Cerebellar nuclear complex (tissue), 1 donor: ENCODE data around the gene DNAJB13.
"Not testable (repeated sequence)": the region's sequence is repeated elsewhere in the genome, so short reads cannot be mapped to it uniquely, and the experiment has no call there.

Experiments
- DNase-seq, 2 experiments: peaks; one replicate each; lab custom pipeline; 2025; lab: John Stamatoyannopoulos, UW

The DNAJB13 gene

DNA sequence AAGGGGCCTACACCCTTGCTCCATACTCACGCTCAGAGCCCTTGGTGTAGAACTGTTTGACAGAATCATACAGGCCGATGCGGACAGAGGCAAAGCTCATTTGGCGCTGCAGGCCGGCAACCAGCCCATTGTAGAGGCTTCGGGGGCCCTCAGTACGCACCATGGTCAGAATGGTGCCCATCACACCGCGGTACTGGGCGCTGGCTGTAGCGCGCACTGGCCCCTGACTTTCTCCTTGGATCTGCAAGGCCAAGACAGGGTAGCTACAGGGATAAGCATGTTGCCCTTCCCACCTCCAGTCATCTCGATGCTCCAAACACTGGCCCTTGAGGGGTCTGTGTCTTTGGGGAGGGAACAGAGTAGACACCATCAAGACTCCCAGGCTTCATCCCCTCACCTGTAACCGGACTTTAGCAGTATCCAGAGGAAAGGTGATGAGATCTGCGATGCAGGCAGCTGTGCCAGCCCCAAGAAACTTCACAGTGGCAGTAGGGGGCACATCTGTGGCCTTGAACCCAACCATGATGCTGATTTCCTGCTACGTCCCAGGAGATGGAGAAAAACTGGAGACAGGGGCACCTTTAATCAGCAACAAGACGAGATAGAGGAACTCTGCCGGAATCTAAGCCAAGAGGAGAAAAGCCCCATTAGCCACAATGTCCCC lies 27.2 kb downstream of the DNAJB13 start:
- DNase-seq = no peak

DNA sequence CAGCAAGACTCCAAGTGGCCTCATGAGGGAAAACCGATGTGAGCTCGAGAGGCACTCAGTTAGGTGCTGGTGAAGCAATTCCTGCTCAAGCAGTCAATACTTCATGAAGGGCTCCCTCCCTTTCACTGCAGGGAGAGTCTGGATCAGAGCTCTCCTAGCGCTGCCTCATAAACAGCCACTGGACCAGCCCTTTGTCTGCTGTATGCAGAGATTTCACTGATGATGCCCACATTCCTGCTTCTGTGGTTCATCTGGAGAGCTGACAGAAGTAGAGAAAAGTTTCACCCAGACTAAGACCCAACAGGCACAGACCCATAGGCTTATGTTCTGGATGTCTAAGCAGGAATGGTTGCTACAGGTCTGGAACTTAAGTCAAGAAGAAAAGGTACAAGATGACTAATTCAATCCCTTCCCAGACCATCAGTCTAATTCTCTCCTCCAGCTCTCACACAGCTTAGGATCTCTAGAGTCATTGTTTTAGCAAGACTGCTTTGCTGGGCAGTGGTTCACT lies 27.8 kb downstream of the DNAJB13 start:
- no peak for DNase-seq

DNA sequence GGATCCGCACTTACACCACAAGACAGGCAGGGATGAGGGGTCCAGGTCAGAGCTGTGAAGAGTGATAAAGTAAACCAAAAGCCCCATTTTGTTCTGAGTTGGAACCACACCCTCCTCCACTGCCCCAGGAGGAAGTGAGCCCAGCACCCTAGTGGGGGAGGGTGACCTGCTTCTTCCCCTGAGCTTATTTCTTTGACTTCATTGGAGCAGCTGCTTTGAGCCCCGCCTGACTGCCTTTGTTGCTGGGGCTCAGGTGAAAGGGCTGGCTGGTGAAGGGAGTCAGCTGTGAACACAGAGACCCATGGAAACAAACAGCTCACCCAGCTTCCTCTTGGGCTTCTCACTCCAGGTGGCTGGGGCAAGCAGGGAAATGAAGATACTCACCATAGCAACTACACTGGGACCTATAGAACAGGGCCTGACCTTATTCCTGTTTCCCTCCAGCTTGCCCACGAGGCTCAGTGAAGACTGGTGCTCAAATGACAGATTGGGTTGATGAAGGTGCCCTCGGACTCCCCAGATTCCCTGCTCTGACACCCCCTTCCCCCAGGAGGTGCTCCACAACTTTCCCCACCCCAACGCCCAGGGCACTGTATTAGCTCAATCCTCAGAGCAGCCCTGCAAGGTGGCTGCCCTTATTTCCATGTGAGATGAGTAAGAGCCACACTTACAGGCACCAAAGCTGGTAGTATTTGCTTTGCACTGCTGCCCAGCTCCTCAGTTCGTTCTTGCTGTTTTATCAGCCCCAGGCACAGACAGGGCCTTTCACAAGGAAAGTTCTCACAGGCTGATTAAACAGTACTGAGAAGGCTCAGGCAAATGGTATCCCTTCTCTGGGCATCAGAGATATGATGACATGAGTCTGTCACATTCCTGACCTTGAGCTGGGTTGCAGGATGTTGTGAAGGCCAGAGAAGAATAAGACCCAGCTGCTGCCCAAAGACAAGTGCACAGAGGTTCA lies 29.5 kb downstream of the DNAJB13 start:
- no peak for DNase-seq

GRCh38 chr11:73981051-73981805 lies 30.4 kb downstream of the DNAJB13 start:
- no peak for DNase-seq

- DNase-seq = no peak
These were observed 31.8 kb downstream of the DNAJB13 start, which contains the start of gene UCP2 for GRCh38 chr11:73982595-73982989. UCP2 (minus strand) TSS chr11:73982843; CDS start chr11:73978378, 4,465 bp downstream.

DNA sequence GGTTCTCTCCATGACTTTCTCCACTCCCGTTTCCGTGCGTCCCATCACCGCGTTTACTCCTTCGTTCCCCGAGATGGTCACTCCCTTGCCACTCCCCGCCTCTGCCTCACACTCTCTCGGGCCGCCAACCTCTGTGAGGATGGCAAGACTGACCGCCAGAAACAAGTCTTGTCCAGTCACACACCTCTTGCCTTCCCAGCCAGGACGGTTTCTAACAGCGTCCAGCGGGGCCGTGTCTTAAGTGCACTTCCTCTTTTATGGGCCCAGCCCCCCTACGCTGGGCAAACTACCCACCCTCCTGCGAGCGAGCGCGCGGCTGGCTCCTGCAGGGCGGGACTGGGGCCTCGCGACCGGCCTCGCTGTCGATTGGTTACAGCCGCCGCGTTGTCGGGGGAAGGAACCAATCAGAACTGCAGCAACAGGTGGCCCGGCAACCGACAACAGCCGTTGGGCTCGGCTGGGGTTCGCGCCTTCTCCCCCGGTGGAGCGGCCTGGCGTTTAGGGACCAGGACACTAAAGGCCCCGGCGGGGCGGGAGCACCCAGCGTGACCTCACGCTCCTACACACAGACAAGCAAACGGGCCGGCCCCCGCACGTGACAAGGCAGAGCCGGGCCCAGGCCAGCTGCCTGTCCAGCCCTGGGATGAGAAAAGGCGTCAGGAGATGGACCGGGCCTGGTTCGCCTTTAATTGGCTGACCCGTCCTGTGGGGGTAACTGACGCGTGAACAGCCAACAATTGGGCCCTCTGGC lies 32.3 kb downstream of the DNAJB13 start:
- peak; percentile 8 to 26 for DNase-seq

GRCh38 chr11:73983741-73984538 lies 33.1 kb downstream of the DNAJB13 start:
- no peak for DNase-seq

DNA sequence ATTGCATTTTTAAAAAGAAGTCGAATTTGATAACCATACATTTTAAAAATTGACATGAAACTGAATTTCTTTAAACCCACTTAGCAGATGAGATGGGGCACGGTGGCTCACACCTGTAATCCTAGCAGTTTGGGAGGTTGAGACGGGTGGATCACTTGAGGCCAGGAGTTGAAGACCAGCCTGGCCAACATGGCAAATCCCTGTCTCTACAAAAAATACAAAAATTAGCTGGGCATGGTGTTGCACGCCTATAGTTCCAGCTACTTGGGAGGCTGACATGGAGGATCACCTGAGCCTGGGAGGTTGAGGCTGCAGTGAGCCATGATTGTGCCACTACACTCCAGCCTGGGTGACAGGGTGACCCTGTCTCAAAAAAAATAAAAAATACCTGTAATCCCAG lies 34.8 kb downstream of the DNAJB13 start:
- not testable (repeated sequence) for DNase-seq

DNA sequence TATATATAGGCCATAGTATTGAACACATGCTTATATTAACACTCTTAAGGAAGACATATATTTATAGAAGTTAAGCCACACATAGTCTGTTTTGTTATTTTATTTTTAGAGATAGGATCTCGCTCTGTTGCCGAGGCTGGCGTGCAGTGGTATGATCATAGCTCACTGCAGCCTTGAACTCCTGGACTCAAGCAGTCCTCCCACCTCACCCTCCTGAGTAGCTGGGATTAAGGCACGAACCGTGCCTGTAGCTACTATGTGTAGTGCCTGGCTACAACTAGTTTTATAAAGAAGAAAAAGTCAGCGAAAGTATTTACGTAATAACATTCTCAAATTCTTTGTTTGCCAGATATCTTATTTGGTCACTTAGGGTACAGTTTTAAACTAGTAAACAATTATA lies 37.4 kb downstream of the DNAJB13 start:
- DNase-seq = no peak

DNA sequence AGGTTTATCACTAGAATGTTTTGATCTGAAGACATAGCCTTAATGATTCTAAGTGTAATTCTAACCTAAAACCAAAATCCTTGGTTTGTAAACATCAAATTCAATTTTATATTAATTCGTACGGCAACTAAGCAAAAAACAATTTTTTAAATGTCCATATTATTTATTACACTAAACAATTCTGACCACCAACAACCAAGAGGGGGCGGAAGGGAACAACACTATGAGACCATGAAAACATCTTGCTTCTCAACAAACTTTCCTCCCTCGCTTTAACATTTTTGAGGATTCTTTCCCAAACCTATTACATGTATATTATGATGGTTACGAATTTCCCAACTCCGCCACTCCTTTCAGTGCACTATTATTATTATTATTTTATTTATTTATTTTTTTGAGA lies 38.3 kb downstream of the DNAJB13 start:
- no peak for DNase-seq

- DNase-seq = no peak
These were observed 39.9 kb downstream of the DNAJB13 start for GRCh38 chr11:73990730-73991129.

GRCh38 chr11:73991471-73992006 lies 40.7 kb downstream of the DNAJB13 start:
- no peak for DNase-seq

GRCh38 chr11:73995247-73995646 lies 44.4 kb downstream of the DNAJB13 start:
- DNase-seq = no peak

- DNase-seq = no peak
These were observed 44.9 kb downstream of the DNAJB13 start for GRCh38 chr11:73995731-73996130.

DNA sequence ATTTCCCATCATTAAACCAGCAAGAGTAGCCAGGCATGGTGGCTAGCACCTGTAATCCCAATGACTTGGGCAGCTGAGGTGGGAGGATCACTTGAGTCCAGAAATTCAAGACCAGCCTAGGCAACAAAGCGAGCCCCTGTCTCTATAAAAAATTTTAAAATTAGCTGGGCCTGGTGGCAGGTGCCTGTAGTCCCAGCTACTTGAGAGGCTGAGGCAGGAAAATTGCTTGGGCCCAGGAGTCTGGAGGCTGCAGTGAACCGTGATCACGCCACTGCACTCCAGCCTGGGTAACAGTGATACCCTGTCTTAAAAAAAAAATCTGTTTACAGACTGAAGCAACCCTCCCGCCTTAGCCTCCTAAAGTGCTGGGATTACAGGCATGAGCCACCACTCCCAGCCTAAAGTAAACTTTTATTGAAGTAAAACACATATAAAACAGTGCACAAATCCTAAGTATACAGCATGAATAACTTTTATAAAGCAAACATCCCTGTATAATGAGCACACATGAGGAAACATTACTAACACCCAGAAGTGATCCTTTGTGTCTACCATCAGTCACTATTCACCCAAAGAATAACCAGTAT lies 45.4 kb downstream of the DNAJB13 start:
- no peak for DNase-seq

DNA sequence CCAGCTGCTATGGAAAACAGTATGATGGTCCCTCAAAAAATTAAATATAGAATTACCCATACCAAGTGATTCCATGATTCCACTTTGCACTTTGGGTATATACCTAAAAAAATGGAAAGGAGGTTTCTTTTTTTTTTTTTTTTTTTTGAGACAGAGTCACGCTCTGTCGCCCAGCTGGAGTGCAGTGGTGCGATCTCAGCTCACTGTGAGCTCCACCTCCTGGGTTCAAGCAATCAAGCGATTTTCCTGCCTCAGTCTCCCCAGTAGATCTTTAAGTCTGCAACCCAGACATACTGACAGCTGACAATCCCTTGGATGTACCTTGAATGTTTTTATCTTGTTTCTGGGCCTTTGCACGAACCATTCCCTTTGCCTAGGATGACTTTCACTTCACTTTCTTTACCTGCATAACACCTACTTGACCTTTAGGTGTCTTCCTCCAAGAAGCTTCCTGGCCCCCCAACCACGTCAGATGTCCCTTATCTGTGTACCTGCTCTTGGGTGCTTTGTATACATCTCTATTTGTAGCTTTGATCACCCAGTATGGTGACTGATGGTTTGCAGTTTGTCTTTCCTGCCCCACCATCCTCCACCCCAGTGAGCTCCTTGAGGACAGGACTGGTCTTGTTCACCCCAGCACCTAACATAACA lies 46.4 kb downstream of the DNAJB13 start:
- no peak for DNase-seq

GRCh38 chr11:73998846-73999575 lies 48.2 kb downstream of the DNAJB13 start:
- DNase-seq = no peak

GRCh38 chr11:73999581-74000306 lies 48.9 kb downstream of the DNAJB13 start:
- no peak for DNase-seq
